Urinary bladder (tissue), 4 donors: ENCODE data around the gene UBE2Z. TPM values are rescaled to one million over a fixed set of nuclear protein-coding genes. Genes with fewer than 3 reads are reported as not detected.

Source experiments
- DNase-seq: peaks from one replicate; pipeline ENCODE4 v3.0.0-alpha.2; 2015; ENCODE audit errors: extremely low spot score
- H3K27ac ChIP-seq: one replicate; pipeline ENCODE4 v1.5.1; 2013; ENCODE audit warnings: low read depth, mild to moderate bottlenecking, moderate library complexity
- H3K36me3 ChIP-seq: one replicate; pipeline ENCODE4 v1.6.1; 2013; ENCODE audit warnings: mild to moderate bottlenecking, moderate library complexity; ENCODE audit not compliant: insufficient read depth
- H3K4me1 ChIP-seq: one replicate; pipeline ENCODE4 v1.6.1; 2013; ENCODE audit warnings: mild to moderate bottlenecking, moderate library complexity; ENCODE audit not compliant: insufficient read depth
- H3K4me3 ChIP-seq: one replicate; pipeline ENCODE4 v1.5.1; 2013; ENCODE audit warnings: low read depth, low read length
- WGBS: extraction: QIAGEN DNeasy Blood & Tissue Kit; methylation state at CpG from one replicate; pipeline ENCODE4 v1.1.7; 2013; 5-methylcytosine and 5-hydroxymethylcytosine counted together
- polyA plus RNA-seq: library from polyadenylated mRNA; stranded (reverse); fragments of 200-250 nt; gene quantifications from one replicate; pipeline ENCODE4 v1.2.3, GENCODE V29; 2013
- small RNA-seq: library from RNA; depleted of rRNA; stranded (forward); fragments of <200 nt; gene quantifications from one replicate; pipeline ENCODE3, GENCODE V24; 2014
- total RNA-seq: library from RNA; depleted of rRNA; stranded (reverse); fragments of >200 nt; gene quantifications from one replicate; pipeline ENCODE4 v1.2.3, GENCODE V29; 2014
- donor health status: healthy with polysubstance abuse.
- donor health status: healthy.

The UBE2Z gene
- total and polyA plus RNA-seq, 2 donors: 42.0 to 56.3 TPM

- H3K4me1 ChIP-seq: no peaks in the 10 kb centered on the region
- no peak overlapping the region for H3K4me3 ChIP-seq
- no peak for DNase-seq
- H3K36me3 ChIP-seq: no peaks in the 10 kb centered on the region
- WGBS: 32% methylated on average over 7 of the region's 7 CpGs
- H3K27ac ChIP-seq: no peak overlapping the region
Measured at GRCh38 chr17:48954300-48954755, 46.1 kb downstream of the UBE2Z start.

GRCh38 chr17:48960834-48961515 lies 52.8 kb downstream of the UBE2Z start:
- no peak for DNase-seq
- H3K36me3 ChIP-seq: no peaks in the 10 kb centered on the region
- 23% methylated on average over 11 of the region's 11 CpGs for WGBS
- no peak overlapping the region for H3K4me3 ChIP-seq
- no peaks in the 10 kb centered on the region for H3K4me1 ChIP-seq
- no peak overlapping the region for H3K27ac ChIP-seq

DNA sequence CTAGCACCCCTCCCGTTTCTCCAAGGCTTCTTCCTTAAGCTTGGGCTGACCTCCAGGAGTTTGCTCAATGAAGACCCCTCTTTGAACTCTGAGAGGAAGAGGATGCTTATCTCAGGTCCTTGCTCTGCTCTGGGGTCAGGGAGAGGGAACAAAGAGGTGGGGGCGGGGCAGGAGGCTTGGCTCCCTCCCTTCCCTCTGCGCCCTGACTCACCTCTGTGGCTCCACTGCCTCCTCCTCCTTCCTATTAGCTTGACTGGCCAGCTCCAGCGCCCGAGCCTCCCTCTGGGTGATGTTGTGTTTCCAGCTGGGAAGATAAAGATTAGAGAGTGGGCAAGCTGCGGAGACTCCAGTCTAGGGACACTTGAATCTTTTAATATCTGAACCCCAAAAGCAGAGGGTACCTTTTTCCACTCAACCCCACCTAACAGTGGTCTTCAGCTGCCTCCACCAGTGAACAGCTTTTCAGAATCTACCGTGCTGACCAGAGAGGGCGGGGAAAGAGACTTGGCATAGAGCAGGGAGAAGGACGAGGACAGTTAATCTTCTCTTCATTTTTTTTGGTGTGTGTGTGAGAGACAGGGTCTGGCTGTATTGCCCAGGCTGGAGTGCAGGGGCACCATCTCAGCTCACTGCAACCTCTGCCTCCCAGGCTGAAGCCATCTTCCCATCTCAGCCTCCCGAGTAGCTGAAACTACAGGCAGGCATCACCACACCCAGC lies 53.5 kb downstream of the UBE2Z start:
- no peak overlapping the region for H3K27ac ChIP-seq
- H3K36me3 ChIP-seq: no peaks in the 10 kb centered on the region
- 23% methylated on average over 10 of the region's 10 CpGs for WGBS
- no peak for DNase-seq
- H3K4me3 ChIP-seq: no peak overlapping the region
- no peaks in the 10 kb centered on the region for H3K4me1 ChIP-seq

DNA sequence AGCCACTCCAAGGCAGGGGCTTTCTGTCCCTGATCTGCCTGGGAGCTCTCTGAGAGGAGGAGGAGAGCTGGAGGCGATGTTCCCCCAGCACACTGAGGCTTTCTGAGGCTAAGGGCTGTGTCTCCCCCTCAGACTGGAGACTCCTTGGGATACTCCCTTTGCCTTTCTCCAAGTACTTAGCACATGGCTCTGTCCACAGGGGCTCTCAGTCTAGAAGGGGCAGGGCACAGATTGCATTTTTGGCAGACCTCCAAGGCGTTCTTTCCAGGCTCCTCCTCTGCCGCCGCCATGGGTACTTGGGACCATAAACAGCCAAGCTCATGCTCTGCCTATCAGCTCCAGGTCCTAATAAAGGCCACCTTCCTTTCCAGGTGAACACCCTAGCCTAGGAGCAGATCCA lies 62.0 kb downstream of the UBE2Z start:
- H3K4me3 ChIP-seq: no peak overlapping the region
- no peak for DNase-seq
- H3K27ac ChIP-seq: no peak overlapping the region
- no peaks in the 10 kb centered on the region for H3K4me1 ChIP-seq
- H3K36me3 ChIP-seq: no peaks in the 10 kb centered on the region
- 25% methylated on average over 4 of the region's 4 CpGs for WGBS

GRCh38 chr17:48970865-48971687 lies 62.9 kb downstream of the UBE2Z start:
- DNase-seq: no peak
- no peak overlapping the region for H3K27ac ChIP-seq
- no peaks in the 10 kb centered on the region for H3K36me3 ChIP-seq
- 86% methylated on average over 12 of the region's 12 CpGs for WGBS
- no peaks in the 10 kb centered on the region for H3K4me1 ChIP-seq
- H3K4me3 ChIP-seq: no peak overlapping the region

DNA sequence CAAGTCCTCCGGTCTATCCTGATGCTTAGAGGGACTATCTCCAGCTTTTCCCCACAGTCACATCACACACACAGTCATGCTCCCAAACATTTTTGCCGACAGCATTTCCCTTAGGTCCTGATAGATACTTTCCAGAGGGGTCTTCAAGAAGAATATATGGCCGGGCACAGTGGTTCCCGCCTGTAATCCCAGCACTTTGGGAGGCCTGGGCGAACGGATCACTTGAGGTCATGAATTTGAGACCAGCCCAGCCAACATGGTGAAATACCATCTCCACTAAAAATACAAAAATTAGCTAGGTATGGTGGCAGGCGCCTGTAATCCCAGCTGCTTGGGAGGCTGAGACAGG lies 64.5 kb downstream of the UBE2Z start:
- Histone ChIP-seq H3K4me3 (no peak overlapping the region), H3K27ac (no peak overlapping the region), H3K36me3 (no peaks in the 10 kb centered on the region), H3K4me1 (no peaks in the 10 kb centered on the region)
- 61% methylated on average over 7 of the region's 7 CpGs for WGBS
- no peak for DNase-seq

DNA sequence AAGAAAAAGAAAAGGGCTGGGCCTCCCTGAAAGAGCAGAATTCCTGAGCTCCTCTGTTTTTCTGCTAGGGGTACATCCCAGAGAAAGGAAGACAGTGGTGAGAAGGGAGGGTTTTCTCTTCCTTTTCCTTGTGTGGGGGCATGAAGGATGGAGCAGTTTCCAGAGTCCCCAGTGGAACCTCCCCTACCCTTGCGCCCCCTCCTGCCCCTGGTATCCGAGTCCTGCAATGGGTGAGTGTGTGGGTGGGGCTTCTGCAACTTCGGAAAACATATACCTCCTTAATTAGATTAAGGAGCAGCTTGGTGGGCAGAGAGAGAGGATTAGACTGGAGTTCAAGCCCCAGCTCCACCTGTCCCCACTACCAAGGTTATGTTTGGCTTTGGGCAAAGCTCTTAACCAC lies 65.6 kb downstream of the UBE2Z start:
- 50% methylated on average over 3 of the region's 3 CpGs for WGBS
- no peaks in the 10 kb centered on the region for H3K4me1 ChIP-seq

More for the DNA sequence above, 65.6 kb downstream of the UBE2Z start:
- no peak for DNase-seq
- no peaks in the 10 kb centered on the region for H3K36me3 ChIP-seq
- no peak overlapping the region for H3K27ac ChIP-seq
- no peak overlapping the region for H3K4me3 ChIP-seq

Small RNA genes lying within 50 kb of the gene (small RNA-seq; reads per million reads assigned to genes)
- not detected for gene AC068531.1
- not detected for gene RF00263
- gene RF01210: not detected
- gene RNU1-42P: 0.12 reads per million

Other genes with a start within 250 kb of the UBE2Z start
- gene PRAC1, start 185.9 kb upstream of the UBE2Z start, total RNA-seq: 7.7 TPM
- 18.0 TPM for gene PRAC1, start 185.9 kb upstream of the UBE2Z start, polyA plus RNA-seq
- 2.1 TPM for gene PRAC2, start 185.2 kb upstream of the UBE2Z start, total RNA-seq
- gene PRAC2, start 185.2 kb upstream of the UBE2Z start, polyA plus RNA-seq: 1.7 TPM
- gene HOXB13, start 179.7 kb upstream of the UBE2Z start, total RNA-seq: 1.7 TPM
- 1.5 TPM for gene HOXB13, start 179.7 kb upstream of the UBE2Z start, polyA plus RNA-seq
- not detected for gene TTLL6, start 91.2 kb upstream of the UBE2Z start, total RNA-seq
- 0.15 TPM for gene TTLL6, start 91.2 kb upstream of the UBE2Z start, polyA plus RNA-seq
- 67.5 TPM for gene CALCOCO2, start 77.4 kb upstream of the UBE2Z start, total RNA-seq
- 165 TPM for gene CALCOCO2, start 77.4 kb upstream of the UBE2Z start, polyA plus RNA-seq
- gene ATP5MC1, start 15.6 kb upstream of the UBE2Z start, total RNA-seq: 37.1 TPM
- gene ATP5MC1, start 15.6 kb upstream of the UBE2Z start, polyA plus RNA-seq: 233 TPM
- gene SNF8, start 36.4 kb downstream of the UBE2Z start, total RNA-seq: 31.7 TPM
- 126 TPM for gene SNF8, start 36.4 kb downstream of the UBE2Z start, polyA plus RNA-seq
- gene GIP, start 60.2 kb downstream of the UBE2Z start, total RNA-seq: not detected
- not detected for gene GIP, start 60.2 kb downstream of the UBE2Z start, polyA plus RNA-seq
- gene IGF2BP1, start 89.0 kb downstream of the UBE2Z start, total RNA-seq: 2.9 TPM
- 0.03 TPM for gene IGF2BP1, start 89.0 kb downstream of the UBE2Z start, polyA plus RNA-seq
- gene B4GALNT2, start 224.4 kb downstream of the UBE2Z start, total RNA-seq: not detected
- gene B4GALNT2, start 224.4 kb downstream of the UBE2Z start, polyA plus RNA-seq: not detected